Middle frontal gyrus (tissue), 1 donor: ENCODE data around the gene CFH.
"Not testable (repeated sequence)": the region's sequence is repeated elsewhere in the genome, so short reads cannot be mapped to it uniquely, and the experiment has no call there.

ENCODE experiments used
- DNase-seq: peaks from one replicate; pipeline ENCODE4 v3.0.0-alpha.2; 2015; ENCODE audit warnings: low spot score; ENCODE audit errors: extremely low spot score

Gene CFH

DNA sequence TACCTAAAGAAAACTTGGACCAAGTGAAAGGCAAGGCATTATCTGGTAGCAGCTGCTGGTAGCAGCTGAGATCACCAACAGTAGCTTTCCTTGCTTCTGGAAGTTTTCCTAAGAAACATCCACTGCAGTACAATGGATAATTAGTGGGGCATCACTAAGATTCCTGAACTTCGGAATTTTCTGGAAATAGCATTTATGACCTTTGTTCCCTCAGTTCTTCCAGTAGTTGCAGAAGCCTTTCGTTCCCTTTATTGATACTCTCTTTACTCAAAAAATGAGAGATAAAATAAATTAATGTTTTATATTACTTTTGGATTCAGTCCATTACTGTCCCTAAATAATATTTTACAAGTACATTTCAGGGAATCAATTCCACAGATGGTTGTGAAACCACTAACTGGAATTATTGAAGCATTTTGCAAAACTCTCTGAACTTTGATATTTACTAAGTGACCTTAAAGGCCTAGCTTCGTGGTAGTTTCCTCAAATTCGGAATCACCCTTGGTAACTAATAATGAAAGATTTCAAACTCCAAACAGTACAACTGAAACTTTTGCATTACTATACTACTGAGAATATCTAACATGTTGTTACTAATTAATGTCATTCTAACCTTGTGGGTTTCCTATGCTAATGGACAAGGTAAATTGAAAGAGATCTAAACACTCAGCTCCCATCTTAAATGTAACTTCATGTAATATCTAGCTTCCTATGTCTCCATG lies 113.3 kb downstream of the CFH start:
- not testable (repeated sequence) for DNase-seq

DNA sequence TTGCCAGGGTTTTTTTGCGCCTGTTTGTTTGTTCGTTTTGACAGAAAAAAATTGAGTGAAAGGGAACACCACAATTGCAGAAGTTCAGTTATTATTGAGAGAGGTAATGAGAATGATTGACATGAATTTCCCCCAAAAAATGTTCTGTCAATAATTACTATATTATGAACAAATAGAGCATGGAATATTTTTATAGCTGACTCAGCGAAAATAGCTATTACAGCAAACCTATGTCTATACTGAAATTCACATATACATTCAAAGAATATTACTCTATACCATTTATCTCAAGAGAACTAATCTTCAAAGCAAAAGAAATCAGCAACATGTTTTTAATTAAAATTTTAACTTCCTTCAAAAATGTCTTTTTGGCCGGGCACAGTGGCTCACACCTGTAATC lies 118.0 kb downstream of the CFH start:
- DNase-seq: not testable (repeated sequence)

DNA sequence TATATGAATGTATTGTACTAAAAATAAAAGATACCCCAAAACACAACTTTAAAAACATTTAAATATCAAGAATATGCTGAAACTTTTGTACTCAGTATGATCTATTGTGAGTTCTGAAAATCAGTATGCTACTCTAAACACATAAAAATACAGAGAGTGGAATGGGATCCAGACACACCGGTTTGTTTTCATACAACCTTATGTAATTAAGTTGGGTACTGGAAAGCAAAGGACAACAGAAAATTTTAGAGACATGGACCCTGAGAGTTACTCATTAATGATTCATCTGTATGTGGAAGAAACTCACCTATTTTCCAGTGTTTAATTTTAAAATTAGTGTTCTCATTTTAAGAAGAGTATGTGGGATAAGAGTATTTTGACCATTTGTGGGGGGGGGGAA lies 121.9 kb downstream of the CFH start:
- no peak for DNase-seq

DNA sequence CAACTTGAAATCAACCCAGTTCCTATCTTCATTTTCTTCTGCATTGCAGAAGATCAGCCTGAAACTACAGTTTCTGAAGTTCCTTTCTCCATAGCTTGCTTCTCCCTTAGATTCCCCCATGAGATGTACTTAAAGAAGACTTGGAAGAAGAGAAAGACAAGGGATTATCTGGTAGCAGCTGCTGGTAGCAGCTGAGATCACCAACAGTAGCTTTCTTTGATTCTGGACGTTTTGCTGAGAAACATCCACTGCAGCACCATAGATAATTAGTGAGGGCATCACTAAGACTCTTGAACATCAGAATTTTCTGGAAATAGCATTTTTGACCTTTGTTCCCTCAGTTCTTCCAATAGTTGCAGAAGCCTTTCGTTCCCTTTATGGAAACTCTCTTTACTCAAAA lies 122.3 kb downstream of the CFH start:
- DNase-seq: no peak

DNA sequence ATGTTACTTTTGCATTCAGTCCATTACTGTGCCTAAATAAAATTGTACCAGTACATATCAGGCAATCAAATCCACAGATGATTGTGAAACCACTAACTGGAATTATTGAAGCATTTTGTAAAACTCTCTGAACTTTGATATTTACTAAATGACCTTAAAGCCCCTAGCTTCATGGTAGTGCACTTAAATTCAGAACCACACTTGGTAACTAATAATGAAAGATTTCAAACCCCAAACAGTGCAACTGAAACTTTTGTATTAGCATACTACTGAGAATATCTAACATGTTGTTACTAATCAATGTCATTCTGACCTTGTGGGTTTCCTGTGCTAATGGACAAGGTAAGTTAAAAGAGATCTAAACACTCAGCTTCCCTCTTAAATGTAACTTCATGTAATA lies 122.8 kb downstream of the CFH start, which contains the start of gene CFHR3:
CFHR3 (plus strand) TSS at position 238 of the 400 bp plus-strand sequence; CDS start at position 285, 47 bp downstream.
- DNase-seq: no peak

DNA sequence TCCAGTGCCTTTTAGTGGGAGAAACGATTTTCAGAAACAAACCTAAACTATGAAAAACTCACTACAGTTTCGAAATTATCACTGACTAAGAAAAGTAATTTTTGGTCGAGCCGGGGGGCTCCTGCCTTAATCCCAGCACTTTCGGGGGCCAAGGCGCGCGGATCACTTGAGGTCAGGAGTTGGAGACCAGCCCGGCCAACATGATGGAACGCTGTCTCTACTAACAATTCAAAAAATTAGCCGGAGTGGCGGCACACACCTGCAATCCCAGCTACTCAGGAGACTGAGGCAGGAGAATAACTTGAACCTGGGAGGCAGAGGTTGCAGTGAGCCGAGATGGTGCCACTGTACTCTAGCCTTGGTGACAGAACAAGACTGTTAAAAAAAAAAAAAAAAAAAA lies 125.8 kb downstream of the CFH start:
- no peak for DNase-seq

DNA sequence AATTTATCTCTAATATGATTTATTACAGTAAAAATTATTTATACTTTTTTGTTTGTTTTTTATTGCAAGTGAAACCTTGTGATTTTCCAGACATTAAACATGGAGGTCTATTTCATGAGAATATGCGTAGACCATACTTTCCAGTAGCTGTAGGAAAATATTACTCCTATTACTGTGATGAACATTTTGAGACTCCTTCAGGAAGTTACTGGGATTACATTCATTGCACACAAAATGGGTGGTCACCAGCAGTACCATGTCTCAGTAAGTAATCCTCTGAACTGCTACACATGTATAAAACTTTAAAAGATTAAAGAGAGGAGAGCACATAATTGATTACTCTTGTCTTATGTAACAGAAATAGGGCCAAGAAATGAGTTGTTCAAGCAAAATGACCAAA lies 127.2 kb downstream of the CFH start:
- DNase-seq: no peak

DNA sequence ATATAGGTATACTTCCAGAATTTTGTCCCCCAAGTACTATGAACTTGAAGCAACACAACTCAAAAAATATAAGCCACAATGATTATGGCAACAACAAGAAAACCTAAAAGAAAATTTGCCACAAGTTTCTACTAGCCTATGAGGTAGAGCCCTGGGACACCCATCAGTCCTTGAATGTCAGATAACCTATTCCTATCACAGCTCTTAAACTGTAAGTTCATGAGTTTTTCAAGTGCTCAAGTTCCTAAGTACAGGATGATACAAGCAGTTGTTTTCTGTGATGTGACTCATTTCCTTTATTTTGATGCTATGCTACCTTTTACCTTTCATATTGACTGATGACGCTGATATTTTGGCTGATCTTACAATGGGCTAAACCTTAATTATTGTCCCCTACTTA lies 139.4 kb downstream of the CFH start:
- not testable (repeated sequence) for DNase-seq

DNA sequence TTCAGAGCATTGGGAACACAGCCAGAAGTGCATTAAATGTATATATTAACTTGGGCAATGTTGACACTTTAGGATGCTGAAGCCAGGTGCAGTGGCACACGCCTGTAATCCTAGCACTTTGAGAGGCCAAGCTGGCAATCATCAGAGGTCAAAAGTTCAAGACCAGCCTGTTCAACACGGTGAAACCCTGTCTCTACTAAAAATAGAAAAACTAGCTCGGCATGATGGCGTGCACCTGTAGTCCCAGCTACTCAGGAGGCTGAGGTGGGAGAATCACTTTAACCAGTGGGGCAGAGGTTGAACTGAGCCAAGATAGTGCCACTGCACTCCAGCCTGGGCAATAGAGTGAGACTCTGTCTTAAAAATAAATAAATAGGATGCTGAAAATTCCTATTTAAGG lies 142.3 kb downstream of the CFH start:
- not testable (repeated sequence) for DNase-seq
